ENCODE results near the gene NLGN4X.
"Not testable (repeated sequence)": the region's sequence is repeated elsewhere in the genome, so short reads cannot be mapped to it uniquely, and the experiment has no call there.

Gene NLGN4X

GRCh38 chrX:5998901-5999300 is 229.8 kb downstream of the NLGN4X start:
- no peaks in the 10 kb centered on the region for H3K9me3 Mint-ChIP-seq
- H3K4me3 Mint-ChIP-seq, result no peak overlapping the region
- H3K27ac Mint-ChIP-seq, result no peak overlapping the region
- DNase-seq, result no peak
- no peaks in the 10 kb centered on the region for H3K4me1 Mint-ChIP-seq
- H3K27me3 Mint-ChIP-seq, result no peaks in the 10 kb centered on the region
- ATAC-seq, result no peak

- Mint-ChIP-seq H3K9me3 (no peaks in the 10 kb centered on the region), H3K27ac (no peak overlapping the region), H3K27me3 (no peaks in the 10 kb centered on the region), H3K4me3 (no peak overlapping the region), H3K4me1 (no peaks in the 10 kb centered on the region)
- DNase-seq (no peak), ATAC-seq (no peak)
Measured at GRCh38 chrX:5998456-5998855, 230.2 kb downstream of the NLGN4X start.

DNA sequence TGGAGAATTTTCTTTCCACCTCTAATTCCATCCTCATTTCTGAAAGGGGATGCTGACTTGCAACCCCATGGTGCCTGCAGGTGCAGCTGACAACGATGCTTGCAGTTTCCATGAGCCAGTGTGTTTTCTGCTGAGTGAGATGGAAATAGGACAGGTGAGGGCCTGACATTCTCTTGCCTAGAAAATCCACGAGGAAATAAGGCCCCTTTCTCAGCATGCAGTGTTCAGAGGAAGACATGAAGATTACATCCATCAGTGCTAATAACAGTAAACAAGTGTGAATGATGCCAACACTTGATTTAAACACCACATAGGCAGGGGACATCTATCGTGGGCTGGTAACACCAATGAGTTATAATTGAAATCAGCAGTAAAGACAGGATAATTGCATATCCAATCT is 237.3 kb downstream of the NLGN4X start:
- ATAC-seq, result no peak
- no peak for DNase-seq
- H3K4me3 Mint-ChIP-seq, result no peak overlapping the region
- no peaks in the 10 kb centered on the region for H3K4me1 Mint-ChIP-seq
- H3K9me3 Mint-ChIP-seq, result no peaks in the 10 kb centered on the region
- no peak overlapping the region for H3K27ac Mint-ChIP-seq
- H3K27me3 Mint-ChIP-seq, result no peaks in the 10 kb centered on the region

GRCh38 chrX:5979338-5979737 is 249.3 kb downstream of the NLGN4X start:
- DNase-seq, result no peak
- H3K9me3 Mint-ChIP-seq, result no peaks in the 10 kb centered on the region
- no peaks in the 10 kb centered on the region for H3K27me3 Mint-ChIP-seq
- no peaks in the 10 kb centered on the region for H3K4me1 Mint-ChIP-seq
- ATAC-seq, result no peak
- H3K4me3 Mint-ChIP-seq, result no peak overlapping the region
- no peak overlapping the region for H3K27ac Mint-ChIP-seq

GRCh38 chrX:5976332-5976731 is 252.3 kb downstream of the NLGN4X start:
- no peak for ATAC-seq
- Mint-ChIP-seq H3K9me3 (no peaks in the 10 kb centered on the region), H3K27me3 (no peaks in the 10 kb centered on the region), H3K4me3 (no peak overlapping the region), H3K4me1 (no peaks in the 10 kb centered on the region), H3K27ac (no peak overlapping the region)
- no peak for DNase-seq

DNA sequence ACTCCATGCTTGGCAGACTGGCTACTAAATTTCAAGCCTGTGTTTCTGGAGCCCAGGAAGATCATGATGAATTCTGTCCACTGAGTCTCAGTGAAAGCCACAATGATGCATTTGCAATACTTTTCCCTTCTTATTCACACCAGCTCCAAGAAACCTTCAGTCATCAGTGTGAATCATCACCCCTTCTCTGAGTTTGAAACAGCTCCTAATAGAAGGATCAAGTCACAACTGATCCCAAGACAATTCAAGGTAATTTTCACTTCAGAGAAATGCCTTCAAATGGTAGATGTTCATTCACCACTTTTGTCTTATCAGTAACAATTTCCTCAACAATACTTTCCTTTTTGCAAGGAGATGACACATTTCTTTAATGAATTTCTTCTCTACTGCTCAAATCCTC is 257.4 kb downstream of the NLGN4X start:
- Mint-ChIP-seq H3K27me3 (no peaks in the 10 kb centered on the region), H3K4me3 (no peak overlapping the region), H3K27ac (no peak overlapping the region), H3K9me3 (no peaks in the 10 kb centered on the region), H3K4me1 (no peaks in the 10 kb centered on the region)
- no peak for ATAC-seq
- DNase-seq, result no peak

DNA sequence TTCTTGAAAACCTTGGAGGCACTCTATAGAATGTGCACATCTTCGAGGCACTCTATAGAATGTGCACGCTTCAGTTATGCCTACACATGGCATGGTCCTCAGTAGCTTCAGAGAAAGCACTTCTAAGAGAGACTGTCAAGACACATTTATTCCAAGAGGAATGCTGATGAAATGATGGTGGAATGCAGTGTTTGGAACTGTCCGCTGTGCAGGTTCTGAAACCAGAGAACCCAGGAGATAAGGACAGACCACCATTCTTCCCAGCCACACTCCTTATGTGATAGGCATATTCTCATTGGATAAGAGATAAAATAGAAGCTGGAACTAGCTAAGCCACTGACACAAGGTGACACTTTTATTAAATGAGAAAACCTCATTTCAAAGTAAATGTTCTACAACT is 263.3 kb downstream of the NLGN4X start:
- Mint-ChIP-seq H3K27me3 (no peaks in the 10 kb centered on the region), H3K4me3 (no peak overlapping the region)

DNA sequence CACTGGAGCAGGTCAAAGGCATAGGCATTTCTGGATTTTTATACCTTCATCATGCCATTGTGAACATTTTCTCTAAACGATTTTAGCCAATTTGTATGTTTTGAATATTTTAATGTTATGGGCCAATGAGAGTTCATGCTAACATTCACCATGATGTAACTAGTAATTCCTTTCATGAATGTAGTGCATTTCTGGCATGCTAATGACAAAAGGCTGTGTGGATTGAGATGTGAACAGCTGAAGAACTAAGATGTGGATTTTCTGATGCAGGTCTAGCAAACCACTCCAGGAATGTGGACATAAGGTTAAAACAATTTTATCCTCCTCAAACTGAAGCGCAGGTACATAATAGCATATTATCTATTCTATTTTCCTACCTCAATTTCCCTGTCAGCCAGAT is 269.4 kb downstream of the NLGN4X start:
- ATAC-seq (no peak), DNase-seq (no peak)
- Mint-ChIP-seq H3K9me3 (no peaks in the 10 kb centered on the region), H3K4me3 (no peak overlapping the region), H3K4me1 (no peaks in the 10 kb centered on the region), H3K27ac (no peak overlapping the region), H3K27me3 (no peaks in the 10 kb centered on the region)

More for the DNA sequence above, 263.3 kb downstream of the NLGN4X start:
- Mint-ChIP-seq H3K9me3 (no peaks in the 10 kb centered on the region), H3K27ac (no peak overlapping the region), H3K4me1 (no peaks in the 10 kb centered on the region)
- DNase-seq, result no peak
- no peak for ATAC-seq

- Mint-ChIP-seq H3K27me3 (no peaks in the 10 kb centered on the region), H3K4me3 (no peak overlapping the region), H3K4me1 (no peaks in the 10 kb centered on the region), H3K9me3 (no peaks in the 10 kb centered on the region), H3K27ac (no peak overlapping the region)
- no peak for DNase-seq
- ATAC-seq, result no peak
Measured at GRCh38 chrX:5958523-5958922, 270.1 kb downstream of the NLGN4X start.

DNA sequence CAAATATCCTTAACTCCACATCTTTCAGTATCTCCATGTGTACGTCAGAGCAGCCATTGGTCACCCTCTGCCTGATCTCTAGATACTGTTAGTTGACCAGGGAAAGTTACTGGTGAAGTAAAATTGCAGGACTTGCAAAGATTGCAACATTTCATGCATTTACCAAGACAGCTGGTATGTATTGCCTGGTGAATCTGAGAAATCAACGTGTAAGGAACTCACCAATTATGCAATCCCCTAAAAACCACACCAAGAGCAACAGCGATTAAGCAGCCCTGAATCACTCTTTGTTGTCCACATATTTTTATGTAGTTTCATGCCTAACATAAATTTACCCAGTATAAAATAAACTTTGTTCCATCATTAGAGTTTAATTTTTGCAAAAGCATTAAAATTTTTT is 271.2 kb downstream of the NLGN4X start:
- no peaks in the 10 kb centered on the region for H3K27me3 Mint-ChIP-seq
- H3K4me1 Mint-ChIP-seq, result no peaks in the 10 kb centered on the region
- ATAC-seq (no peak), DNase-seq (no peak)
- H3K27ac Mint-ChIP-seq, result no peak overlapping the region
- H3K9me3 Mint-ChIP-seq, result no peaks in the 10 kb centered on the region
- H3K4me3 Mint-ChIP-seq, result no peak overlapping the region

- no peak overlapping the region for H3K27ac Mint-ChIP-seq
- ATAC-seq, result no peak
- no peaks in the 10 kb centered on the region for H3K27me3 Mint-ChIP-seq
- no peaks in the 10 kb centered on the region for H3K4me1 Mint-ChIP-seq
- no peak for DNase-seq
- H3K4me3 Mint-ChIP-seq, result no peak overlapping the region
- H3K9me3 Mint-ChIP-seq, result peaks cover 0 to 6% of the 10 kb centered on the region in 2 donors
Measured at GRCh38 chrX:5936438-5936837, 292.2 kb downstream of the NLGN4X start.

DNA sequence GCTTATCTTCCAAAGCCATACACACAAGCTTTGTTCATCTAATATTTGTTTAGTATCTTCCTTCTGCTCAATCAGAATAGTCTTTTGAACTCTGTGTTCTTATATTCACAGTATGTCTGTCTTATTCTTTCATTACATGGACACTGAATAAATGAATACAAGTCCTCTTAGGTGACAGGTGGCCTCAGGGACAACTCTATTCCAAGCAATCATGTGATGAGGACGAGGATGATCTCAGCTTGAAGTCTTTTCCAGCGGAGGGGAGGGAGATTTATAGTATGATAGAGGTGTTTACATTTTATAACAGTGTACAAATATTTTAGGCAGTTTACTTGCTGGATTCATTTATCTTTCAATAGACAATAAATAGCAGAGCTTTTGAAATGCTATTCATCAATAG is 300.4 kb downstream of the NLGN4X start:
- Mint-ChIP-seq H3K9me3 (no peaks in the 10 kb centered on the region), H3K27me3 (no peaks in the 10 kb centered on the region), H3K4me1 (no peaks in the 10 kb centered on the region), H3K4me3 (no peak overlapping the region), H3K27ac (no peak overlapping the region)
- no peak for DNase-seq
- ATAC-seq, result no peak

- DNase-seq, result no peak
- Mint-ChIP-seq H3K4me3 (no peak overlapping the region), H3K27me3 (no peaks in the 10 kb centered on the region), H3K4me1 (no peaks in the 10 kb centered on the region), H3K9me3 (no peaks in the 10 kb centered on the region), H3K27ac (no peak overlapping the region)
- no peak for ATAC-seq
Measured at GRCh38 chrX:5916945-5917344, 311.7 kb downstream of the NLGN4X start.

DNA sequence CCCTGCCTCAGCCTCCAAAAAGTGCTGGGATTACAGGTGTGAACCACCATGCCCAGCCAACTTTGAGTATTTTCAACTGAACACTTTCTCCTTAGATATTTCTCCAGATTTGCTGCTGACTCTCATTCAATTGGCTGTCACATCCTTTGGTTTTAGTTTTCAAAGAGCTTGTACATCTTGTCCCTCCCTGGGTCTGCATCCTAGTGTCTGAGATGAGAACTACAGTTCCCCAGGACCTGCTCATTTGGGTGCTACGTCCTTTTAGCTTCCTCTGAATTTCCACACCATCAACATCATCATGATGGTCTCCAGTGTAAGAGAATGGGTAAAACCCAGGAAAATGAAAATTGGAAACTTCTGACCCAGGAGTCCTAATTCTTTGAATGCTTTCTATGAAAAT is 312.9 kb downstream of the NLGN4X start:
- ATAC-seq (no peak), DNase-seq (no peak)
- no peaks in the 10 kb centered on the region for H3K4me1 Mint-ChIP-seq
- no peaks in the 10 kb centered on the region for H3K9me3 Mint-ChIP-seq
- no peak overlapping the region for H3K4me3 Mint-ChIP-seq
- H3K27ac Mint-ChIP-seq, result no peak overlapping the region
- H3K27me3 Mint-ChIP-seq, result no peaks in the 10 kb centered on the region

DNA sequence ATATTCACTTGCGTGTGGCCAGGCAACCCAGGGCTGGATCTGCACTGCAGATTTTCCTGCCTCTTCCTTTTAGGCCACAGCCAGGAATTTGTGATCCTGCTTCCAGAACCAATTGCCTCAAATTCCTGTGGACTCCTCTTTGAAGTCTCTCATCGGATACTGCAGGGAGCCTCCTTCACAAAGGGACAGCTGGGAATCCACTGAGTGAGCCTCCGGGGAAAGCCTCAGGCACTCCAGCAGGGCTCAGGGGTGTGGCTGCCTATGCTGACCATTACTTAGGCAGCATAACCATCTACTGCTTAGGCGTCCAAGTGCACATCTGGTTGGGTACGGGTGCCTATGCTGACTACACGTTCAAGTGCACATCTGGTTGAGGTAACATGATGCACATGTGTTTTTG is 321.5 kb downstream of the NLGN4X start:
- DNase-seq, result no peak
- Mint-ChIP-seq H3K27ac (no peak overlapping the region), H3K4me1 (no peaks in the 10 kb centered on the region), H3K27me3 (no peaks in the 10 kb centered on the region), H3K4me3 (no peak overlapping the region), H3K9me3 (no peaks in the 10 kb centered on the region)
- ATAC-seq, result no peak

GRCh38 chrX:5903586-5904190 is 325.0 kb downstream of the NLGN4X start:
- ATAC-seq, H3K27me3 Mint-ChIP-seq, H3K27ac Mint-ChIP-seq, H3K9me3 Mint-ChIP-seq, H3K4me1 Mint-ChIP-seq, DNase-seq, H3K4me3 Mint-ChIP-seq: not testable (repeated sequence)

DNA sequence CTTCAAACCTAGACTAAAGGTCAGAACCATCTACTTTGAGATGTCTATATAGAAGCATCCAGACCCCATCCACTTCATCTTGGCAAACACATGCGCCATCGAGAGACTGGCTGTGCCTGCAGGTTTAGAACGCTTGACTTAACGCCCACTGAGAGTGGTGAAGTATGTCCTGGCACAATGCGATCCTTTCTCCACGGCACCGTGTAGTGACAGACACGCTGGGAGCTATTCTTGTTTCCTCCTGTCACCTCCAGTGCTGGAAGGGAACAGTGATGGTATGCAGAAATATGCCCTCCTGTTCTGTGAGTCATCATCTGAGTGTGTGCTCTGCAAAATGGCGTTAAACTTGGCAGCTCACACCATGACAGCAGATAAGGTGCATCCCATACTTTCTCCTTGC is 330.2 kb downstream of the NLGN4X start:
- Mint-ChIP-seq H3K9me3 (no peaks in the 10 kb centered on the region), H3K4me1 (no peaks in the 10 kb centered on the region), H3K27me3 (no peaks in the 10 kb centered on the region), H3K4me3 (no peak overlapping the region), H3K27ac (no peak overlapping the region)
- DNase-seq (no peak), ATAC-seq (no peak)

All from stimulated activated naive CD8-positive, alpha-beta T cell treated with anti-CD3 and anti-CD28 coated beads, Interleukin-15, amount 100 ng/mL, for 72 hours (primary cell).